GM21723 (cell line): ENCODE measurements around the gene ZNF816.
"Not testable (repeated sequence)": the region's sequence is repeated elsewhere in the genome, so short reads cannot be mapped to it uniquely, and the experiment has no call there.

ENCODE experiments used
- ATAC-seq: cut with Tn5 transposase; IDR thresholded peaks from one replicate; pipeline ENCODE4 v1.9.1; 2021; ENCODE audit warnings: mild to moderate bottlenecking, moderate library complexity; ENCODE audit not compliant: unreplicated experiment

Gene ZNF816

DNA sequence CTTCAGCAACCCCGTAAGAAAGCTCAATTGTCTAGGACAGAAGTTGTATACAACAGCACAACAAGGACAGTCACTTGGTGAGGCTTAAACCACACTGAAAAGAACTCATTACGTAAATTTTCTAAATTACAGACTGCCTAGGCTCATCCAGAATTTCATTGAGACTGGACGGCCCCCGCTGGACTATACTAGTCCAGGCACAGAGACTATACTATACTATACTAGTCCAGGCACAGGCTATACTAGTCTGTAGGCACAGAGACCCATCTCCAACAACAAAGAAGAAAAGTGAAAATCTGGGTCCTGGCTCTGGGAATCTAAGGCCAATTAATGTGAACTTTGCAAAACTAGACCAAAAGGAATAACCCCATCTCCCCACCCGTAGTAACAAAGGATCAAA is 700 bp downstream of the ZNF816 start:
- ATAC-seq: no peak

GRCh38 chr19:52959613-52960295 is 2.9 kb downstream of the ZNF816 start:
- ATAC-seq: no peak

- ATAC-seq: no peak
Measured at GRCh38 chr19:52957591-52957990, 5.1 kb downstream of the ZNF816 start.

DNA sequence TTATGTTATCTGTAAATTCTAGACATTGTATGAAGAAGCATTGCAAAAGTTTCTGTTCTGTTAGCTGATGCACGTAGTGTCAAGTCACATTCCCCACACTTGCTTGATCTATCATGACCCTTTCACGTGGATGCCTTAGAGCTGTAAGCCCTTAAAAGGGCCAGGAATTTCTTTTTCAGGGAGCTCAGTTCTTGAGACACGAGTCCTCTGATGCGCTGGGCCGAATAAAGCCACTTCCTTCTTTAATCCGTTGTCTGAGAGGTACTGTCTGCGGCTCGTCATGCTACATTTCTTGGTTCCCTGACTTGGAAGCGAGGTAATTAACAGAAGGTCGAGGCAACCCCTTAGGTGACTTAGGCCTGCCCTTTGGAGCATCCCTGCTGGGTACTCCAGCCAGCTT is 5.8 kb downstream of the ZNF816 start:
- no peak for ATAC-seq

DNA sequence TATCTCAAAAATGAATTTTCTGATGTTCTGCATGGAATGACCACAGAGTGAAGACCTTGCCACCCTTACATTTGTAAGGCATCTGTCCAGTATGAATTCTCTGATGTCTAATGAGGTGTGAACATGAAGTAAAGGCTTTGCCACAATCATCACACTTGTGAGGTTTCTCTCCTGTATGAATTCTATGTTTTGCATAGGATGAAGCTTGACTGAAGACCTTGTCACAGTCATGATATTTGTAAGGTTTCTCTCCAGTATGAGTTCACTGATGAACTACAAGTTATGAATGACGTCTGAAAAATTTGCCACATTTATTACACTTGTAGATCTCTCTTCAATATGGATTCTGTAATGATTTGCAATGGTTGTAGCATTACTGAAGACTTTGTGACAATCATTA is 13.3 kb downstream of the ZNF816 start:
- ATAC-seq: no peak

DNA sequence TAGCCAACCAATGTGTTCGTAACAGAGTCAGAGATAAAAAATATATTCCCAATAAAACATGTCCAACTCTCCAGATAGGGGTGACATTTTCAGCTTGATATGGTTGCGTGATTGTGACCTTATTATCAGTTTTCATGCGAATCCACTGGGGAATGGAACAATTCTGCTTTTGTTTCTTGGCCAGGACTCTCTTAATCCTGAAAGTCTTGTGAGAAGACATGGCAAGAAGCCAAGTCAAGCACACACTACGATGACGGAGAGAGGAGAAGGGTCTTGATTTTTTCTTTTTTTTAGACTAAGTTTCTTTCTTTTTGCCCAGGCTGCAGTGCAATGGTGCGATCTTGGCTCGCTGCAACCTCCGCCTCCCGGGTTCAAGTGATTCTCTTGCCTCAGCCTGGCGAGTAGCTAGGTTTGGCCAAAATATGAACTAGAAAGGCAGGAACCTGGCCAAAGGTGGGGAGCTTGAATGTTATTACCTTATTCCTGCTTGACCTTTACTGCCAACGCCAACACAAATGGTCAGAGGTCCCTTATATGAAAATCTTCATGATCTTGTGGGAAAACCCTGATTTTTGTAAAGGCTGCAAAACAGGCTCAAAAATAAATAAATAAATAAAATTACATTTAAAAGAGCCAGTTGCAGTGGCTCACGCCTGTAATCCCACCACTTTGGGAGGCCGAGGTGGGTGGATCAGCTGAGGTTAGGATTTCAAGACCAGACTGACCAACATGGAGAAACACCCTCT is 14.5 kb downstream of the ZNF816 start:
- ATAC-seq: no peak

GRCh38 chr19:52946322-52947310 is 16.1 kb downstream of the ZNF816 start:
- no peak for ATAC-seq

GRCh38 chr19:52945652-52946321 is 16.9 kb downstream of the ZNF816 start:
- no peak for ATAC-seq

DNA sequence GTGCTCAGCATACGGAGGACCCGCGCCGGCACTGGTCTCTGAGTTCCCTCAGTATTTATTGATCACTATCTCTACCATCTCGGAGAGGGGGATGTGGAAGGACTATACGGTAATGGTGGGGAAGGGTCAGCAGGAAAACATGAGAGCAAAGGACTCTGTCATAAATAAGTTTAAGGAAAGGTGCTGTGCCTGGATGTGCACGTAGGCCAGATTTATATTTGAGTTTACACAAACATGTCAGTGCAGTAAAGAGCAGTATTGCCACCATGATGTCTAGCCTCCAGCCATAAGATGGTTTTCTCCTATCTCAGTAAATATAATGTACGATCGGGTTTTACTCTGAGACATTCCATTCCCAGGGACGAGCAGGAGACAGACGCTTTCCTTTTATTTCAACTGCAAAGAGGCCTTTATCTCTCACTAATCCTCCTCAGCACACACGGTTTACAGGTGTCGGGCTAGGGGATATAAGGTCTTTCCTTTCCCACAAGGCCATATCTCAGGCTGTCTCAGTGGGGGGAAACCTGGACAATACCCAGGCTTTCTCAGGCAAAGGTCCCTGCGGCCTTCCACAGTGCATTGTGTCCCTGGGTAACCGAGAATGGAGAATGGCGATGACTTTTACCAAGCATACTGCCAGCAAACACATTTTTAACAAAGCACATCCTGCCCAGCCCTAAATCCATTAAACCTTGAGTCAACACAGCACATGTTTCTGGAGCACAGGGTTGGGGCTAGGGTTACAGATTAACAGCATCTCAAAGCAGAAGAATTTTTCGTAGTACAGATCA is 17.8 kb downstream of the ZNF816 start:
- ATAC-seq: not testable (repeated sequence)

DNA sequence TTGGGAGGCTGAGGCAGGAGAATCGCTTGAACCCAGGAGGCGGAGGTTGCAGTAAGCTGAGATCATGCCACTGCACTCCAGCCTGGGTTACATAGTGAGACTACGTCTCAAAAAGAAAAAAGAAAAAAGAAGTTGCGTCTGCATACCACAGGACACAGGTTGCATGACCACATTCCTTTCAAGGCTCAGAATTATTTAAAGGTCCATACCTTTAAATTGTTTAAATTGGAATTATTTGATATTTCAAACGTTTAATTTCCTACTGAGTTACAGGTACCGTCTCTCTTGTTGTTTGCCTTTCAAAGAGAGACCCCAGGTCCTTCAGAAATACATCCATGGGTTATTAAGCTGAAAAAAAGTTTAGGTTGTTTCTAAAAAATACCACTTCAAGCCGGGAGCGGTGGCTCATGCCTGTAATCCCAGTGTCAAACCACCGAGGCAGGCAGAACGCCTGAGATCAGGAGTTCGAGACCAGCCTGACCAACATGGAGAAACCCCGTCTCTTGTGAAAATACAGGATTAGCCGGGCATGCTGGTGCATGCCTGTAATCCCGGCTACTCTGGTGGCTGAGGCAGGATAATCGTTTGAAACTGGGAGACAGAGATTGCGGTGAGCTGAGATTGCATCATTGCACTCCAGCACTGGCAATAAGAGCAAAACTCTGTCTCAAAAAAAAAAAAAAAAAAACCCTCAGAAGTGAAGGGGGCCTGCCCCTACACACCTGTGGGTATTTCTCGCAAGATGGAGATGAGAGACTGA is 18.6 kb downstream of the ZNF816 start:
- no peak for ATAC-seq

- no peak for ATAC-seq
Measured at GRCh38 chr19:52943134-52943883, 19.4 kb downstream of the ZNF816 start.

GRCh38 chr19:52942386-52943133 is 20.1 kb downstream of the ZNF816 start:
- ATAC-seq: peak; percentile 98

- peak; percentile 24 for ATAC-seq
Measured at GRCh38 chr19:52941941-52942385, 20.7 kb downstream of the ZNF816 start.

DNA sequence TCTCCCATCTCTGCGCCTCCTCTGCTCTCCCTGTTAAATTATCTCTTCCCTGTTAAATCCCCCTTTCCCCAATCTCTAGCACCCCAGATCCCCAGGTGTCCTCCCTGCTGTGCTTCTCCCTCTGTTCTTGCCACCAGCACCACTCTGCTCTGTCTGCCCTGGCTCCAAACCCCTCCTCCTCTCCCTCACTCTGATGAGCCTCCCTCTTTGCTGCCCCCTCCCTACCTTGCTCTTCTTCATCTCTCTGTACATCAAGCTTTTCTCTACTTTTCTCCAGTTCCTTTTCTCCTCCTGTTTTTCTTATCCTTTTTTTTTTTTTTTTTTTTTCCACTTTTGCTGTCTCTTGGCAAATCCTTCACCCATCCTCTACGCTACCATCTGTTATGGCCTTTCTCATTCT is 21.2 kb downstream of the ZNF816 start:
- not testable (repeated sequence) for ATAC-seq

GRCh38 chr19:52940905-52941304 is 21.8 kb downstream of the ZNF816 start:
- not testable (repeated sequence) for ATAC-seq

GRCh38 chr19:52938761-52939160 is 23.9 kb downstream of the ZNF816 start:
- ATAC-seq: no peak

GRCh38 chr19:52936954-52937325 is 25.7 kb downstream of the ZNF816 start:
- no peak for ATAC-seq
